DMS153 (cell line): ENCODE data around the gene CSNK2B.
A peak's percentile ranks its signal among the peaks of the same experiment; 100 is the strongest.

Experiments used
- DNase-seq: peaks from one replicate; lab custom pipeline; 2025; lab: John Stamatoyannopoulos, UW

The CSNK2B gene

GRCh38 chr6:31660381-31661261 is 5.3 kb upstream of the CSNK2B start, which contains the start of gene C6orf47:
Gene C6orf47, minus strand, starts transcription at chr6:31660778. Its CDS starts 831 bp downstream, at chr6:31659947.
- DNase-seq: peak; percentile 73

DNA sequence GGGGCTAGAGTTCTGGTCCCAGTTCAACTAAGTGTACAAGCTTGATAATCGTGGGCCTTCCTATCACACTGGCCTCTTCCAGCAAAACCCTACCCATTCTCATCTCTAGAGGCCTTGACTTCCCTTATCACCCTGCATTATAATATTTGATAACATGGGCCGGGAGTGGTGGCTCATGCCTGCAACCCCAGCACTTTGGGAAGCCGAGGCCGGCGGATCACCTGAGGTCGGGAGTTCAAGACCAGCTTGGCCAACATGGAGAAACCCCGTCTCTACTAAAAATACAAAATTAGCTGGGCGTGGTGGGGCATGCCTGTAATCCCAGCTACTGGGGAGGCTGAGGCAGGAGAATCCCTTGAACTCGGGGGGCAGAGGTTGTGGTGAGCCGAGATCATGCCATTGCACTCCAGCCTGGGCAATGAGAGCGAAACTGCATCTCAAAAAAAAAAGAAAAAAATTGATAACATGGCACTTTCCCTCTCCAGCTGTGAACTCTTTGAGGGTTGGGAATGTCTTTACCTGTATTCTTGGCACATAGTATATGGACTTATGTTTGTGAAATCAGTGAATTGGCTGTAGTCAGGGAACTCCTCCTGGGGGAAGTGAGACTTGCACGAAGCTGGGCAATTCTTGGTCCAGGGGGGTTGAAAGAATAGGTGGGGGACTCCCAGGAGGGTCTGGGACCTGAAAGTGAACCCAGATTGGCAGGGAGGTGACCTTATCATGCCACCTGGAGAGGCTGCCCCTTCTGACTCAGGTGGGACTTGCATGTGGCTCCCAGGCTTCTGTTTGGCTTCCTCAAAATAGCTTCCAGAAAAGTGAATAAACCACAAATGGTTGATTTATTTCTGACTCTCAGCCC is 4.4 kb upstream of the CSNK2B start:
- no peak for DNase-seq

- DNase-seq: no peak
These were observed 3.7 kb upstream of the CSNK2B start for GRCh38 chr6:31662124-31662723.

DNA sequence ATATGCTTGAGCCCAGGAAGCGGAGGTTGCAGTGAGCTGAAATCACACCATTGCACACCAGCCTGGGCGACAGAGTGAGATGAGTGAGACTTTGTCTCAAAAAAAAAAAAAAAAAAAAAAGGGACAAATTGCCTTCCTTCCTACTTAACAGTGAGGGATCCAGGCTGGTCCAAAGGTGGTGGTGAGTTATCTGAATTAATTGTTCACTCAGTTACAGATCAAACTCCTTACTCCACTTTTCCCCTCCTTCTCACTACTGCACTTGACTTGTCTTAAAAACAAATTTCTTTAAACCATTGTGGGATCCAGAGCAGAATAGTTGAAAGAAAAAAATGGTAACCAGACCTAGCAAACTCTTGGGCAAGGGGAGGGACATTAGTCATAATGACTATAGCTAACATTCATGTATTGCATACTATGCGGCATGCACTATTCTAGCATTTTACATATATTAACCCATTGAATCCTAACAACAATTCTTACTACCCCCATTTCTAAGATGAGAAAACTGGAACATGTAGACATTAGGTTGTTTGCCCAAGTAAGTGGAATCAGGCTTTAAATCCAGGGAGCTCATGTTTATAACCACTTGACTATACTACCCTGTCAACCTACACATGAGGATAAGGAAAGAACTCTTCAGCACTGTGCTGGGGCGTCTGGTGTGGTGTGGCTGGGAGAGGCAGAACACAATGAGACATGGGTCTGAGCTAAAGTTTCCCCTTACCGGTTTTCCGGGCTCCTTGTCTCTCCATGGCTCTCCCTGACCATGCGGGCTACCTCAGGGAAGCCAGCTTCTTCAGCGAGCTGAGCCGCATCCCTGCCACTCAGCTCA is 2.5 kb upstream of the CSNK2B start:
- DNase-seq: no peak

- DNase-seq: no peak
These were observed 1.7 kb upstream of the CSNK2B start for GRCh38 chr6:31663961-31664789.

DNA sequence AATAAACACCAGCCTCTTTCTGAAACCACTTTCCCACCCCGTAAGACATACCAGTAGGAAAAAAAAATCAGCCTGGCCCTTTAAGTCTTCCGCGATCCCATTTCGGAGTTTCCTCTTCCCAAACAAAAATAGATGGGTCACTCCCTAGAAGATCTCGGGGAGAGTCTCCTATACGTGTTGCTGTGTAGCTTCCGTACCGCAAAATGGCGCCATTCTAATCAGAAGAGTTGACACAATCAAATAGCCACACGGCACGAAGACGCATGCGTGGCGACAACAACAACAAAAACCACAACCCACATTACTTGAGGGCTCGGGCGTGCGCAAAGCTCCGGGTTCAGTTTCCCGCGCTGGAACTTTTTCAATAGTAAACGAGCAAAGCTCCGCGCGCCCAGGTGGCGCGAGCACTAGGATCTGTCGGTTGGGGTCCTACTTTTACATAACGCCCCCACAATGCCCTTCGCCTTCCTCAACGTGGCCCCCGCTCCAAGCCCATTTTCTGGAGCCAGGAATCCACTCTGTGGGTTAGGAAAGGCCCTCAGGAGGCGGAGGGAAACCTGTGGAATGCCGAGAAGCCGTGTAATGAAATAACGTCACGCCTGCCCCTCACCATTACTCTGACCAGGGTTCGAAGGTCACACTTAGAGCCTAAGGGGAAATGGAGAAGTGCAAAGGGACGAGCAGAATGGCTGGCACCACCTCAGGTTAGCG is 935 bp upstream of the CSNK2B start, which contains the start of gene GPANK1:
TSS of gene GPANK1 (minus strand) at position 208 of the 711 bp plus-strand sequence. CDS start 519 bp downstream, outside the sequence.
- DNase-seq: peak; percentile 89

DNA sequence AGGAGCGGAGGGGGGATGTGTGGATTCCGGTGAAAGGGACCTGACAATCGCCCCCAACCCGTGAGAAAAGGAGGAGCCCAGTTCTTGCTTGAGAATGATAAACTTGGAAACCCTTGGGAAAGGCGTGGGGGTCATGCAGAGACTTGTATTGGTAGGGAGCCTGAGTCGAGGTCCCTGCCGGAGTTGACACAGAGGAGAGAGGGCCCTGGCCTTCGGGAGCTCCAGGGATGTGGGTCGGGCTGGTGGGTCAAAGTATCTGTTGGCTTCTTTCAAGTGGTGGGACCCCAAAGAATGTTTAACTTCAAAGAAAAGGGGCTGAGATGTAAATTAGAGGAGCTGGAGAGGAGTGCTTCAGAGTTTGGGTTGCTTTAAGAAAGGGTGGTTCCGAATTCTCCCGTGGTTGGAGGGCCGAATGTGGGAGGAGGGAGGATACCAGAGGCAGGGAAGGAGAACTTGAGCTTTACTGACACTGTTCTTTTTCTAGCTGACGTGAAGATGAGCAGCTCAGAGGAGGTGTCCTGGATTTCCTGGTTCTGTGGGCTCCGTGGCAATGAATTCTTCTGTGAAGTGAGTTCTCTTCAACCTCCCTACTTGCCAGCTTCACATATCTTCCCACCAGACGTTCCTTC is 571 bp downstream of the CSNK2B start:
- DNase-seq: no peak

DNA sequence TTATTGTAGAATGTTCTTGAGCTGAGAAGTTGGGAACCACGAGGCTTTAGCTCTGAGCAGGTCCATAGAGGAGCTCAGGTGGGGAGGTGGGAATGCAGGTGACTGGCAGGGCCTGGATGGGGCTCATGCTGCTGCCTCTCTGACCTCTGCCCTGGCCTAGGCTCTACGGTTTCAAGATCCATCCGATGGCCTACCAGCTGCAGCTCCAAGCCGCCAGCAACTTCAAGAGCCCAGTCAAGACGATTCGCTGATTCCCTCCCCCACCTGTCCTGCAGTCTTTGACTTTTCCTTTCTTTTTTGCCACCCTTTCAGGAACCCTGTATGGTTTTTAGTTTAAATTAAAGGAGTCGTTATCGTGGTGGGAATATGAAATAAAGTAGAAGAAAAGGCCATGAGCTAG is 3.8 kb downstream of the CSNK2B start, which contains the start of gene LY6G5B:
TSS of gene LY6G5B (plus strand) at position 301 of the 400 bp plus-strand sequence. CDS start 975 bp downstream, outside the sequence.
- no peak for DNase-seq

GRCh38 chr6:31676322-31676903 is 10.5 kb downstream of the CSNK2B start:
- DNase-seq: no peak

GRCh38 chr6:31676904-31677303 is 11.0 kb downstream of the CSNK2B start:
- DNase-seq: no peak

DNA sequence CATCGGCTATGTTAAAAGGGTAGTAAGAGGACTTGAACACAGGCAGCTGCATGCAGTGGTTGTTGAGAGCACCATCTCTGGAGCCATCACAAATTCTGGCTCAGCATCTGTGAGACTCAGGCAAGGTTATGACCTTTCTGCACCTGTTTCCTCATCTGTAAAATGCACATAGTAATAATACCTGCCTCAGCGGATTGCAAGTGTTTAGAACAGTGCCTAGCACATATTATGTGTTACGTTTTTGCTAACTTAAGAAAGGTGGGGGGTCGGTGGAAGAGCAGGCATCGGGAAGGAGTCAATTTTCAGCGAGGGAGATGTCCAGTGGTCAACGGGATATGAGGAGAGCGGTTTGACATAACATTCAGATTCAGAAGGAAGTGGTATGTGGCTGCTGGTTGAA is 12.1 kb downstream of the CSNK2B start:
- DNase-seq: no peak

DNA sequence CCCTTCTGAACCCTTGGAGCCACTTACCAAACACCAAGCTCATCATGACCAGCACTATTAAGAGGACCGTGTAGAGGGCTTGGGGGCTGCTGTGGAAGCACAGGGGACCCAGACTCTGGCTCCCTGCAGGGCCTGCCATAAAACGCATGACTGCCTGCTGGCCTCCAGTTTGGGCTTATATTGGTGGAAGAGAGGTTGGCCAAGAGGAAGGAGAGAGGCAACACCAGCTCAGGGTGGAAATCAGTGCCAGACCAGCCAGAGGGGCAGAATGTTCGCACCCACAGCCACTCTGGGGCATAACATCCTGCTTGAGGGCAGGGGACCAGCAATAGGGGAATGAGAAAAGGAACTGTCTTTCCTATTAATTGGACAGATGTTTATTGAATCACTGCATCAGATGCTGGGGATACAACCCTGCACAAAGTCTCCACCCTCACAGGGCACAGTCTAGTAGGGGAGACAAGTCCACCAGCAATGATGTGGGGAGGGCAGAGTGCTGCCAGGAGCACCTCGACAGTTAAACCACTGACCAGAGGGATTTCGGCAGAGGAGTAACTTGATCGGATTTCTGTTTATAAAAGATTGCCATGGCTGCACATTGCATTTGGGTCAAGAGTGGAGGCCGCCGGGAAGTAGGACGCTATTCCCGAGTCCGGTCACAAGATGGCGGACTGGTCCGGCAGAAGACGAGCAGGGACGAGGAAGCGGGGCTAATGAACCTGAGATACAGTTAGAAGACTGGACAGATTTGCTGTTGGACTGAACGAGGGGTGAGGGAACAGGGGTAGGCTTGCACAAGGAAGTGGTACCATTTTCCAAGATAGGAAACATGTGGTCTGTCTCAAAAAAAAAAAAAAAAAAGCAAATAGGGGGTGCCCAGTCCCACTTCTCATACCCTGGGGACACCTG is 14.6 kb downstream of the CSNK2B start, which contains the start of gene LY6G5C:
TSS of gene LY6G5C (minus strand) at position 842 of the 909 bp plus-strand sequence. CDS start at position 148, 694 bp downstream.
- DNase-seq: peak; percentile 89

DNA sequence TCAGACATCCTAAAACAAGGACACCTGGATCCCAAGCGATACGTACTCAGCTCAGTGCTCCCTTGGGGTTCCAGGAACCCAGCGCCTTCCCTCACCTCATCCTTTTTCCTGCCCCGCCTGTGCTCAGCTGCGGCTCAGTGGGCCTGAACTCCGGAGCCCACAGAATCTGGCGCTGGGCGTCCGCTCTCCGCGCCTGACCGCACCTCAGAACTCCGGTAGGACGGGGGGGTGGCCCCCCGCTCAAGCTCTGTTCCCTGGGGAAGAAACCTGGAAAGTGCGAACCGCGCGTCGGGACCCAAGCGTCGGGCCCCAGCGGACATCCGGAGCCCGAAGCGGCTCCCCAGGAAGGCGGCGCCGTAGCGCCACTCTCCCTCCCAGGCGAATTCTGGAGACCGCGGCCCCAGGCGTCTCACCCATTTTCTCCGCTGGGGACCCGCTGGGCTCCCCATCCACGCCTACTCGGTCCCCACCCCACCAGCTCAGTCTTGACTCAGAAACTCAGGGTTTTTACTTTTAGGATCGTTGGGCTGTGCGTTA is 15.3 kb downstream of the CSNK2B start:
- DNase-seq: no peak

GRCh38 chr6:31683591-31683990 is 17.7 kb downstream of the CSNK2B start:
- DNase-seq: no peak

- no peak for DNase-seq
These were observed 20.6 kb downstream of the CSNK2B start for GRCh38 chr6:31686483-31686882.

GRCh38 chr6:31687321-31687720 is 21.4 kb downstream of the CSNK2B start:
- no peak for DNase-seq
